ENCODE data around the gene F12. TPM values are rescaled to one million over a fixed set of nuclear protein-coding genes. Genes with fewer than 3 reads are reported as not detected.

Gene F12
- total and polyA plus RNA-seq, 2 of the 8 experiments (the other 6 are each of a cell fraction or from before 2014, with no cell fraction given): 6.5 to 7.8 TPM

GRCh38 chr5:177402271-177403043 is 6.9 kb downstream of the F12 start (continued):
- no peak for TF ChIP-seq CEBPB (IDR thresholded peaks at IDR 0.05; ENCODE audit: low read depth, low read length)
- no peak for TF ChIP-seq TEAD4 (IDR thresholded peaks at IDR 0.05; ENCODE audit: low read depth, low read length)
- TF ChIP-seq SAP30 (IDR thresholded peaks at IDR 0.05; ENCODE audit: insufficient read depth, insufficient replicate concordance, low read length): no peak
- peak; percentile 30 for TF ChIP-seq TAF7 (optimal IDR thresholded peaks at IDR 0.05; ENCODE audit: borderline replicate concordance, low read depth, low read length)
- no peak for TF ChIP-seq SUZ12 (IDR thresholded peaks at IDR 0.05; ENCODE audit: low read length)
- TF ChIP-seq, protein P1, sequence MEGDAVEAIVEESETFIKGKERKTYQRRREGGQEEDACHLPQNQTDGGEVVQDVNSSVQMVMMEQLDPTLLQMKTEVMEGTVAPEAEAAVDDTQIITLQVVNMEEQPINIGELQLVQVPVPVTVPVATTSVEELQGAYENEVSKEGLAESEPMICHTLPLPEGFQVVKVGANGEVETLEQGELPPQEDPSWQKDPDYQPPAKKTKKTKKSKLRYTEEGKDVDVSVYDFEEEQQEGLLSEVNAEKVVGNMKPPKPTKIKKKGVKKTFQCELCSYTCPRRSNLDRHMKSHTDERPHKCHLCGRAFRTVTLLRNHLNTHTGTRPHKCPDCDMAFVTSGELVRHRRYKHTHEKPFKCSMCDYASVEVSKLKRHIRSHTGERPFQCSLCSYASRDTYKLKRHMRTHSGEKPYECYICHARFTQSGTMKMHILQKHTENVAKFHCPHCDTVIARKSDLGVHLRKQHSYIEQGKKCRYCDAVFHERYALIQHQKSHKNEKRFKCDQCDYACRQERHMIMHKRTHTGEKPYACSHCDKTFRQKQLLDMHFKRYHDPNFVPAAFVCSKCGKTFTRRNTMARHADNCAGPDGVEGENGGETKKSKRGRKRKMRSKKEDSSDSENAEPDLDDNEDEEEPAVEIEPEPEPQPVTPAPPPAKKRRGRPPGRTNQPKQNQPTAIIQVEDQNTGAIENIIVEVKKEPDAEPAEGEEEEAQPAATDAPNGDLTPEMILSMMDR (IDR thresholded peaks at IDR 0.05; ENCODE audit: control extremely low read depth in 1 of 3, insufficient read depth in 1 of 3, low read depth in 1 of 3, low read length in 3 of 3): peak in 2 of 3 experiments; percentile 79 to 86; a peak in 3 of 4 replicates
- TF ChIP-seq KDM1A (IDR thresholded peaks at IDR 0.05; ENCODE audit: borderline replicate concordance, low read length): peak; percentile 53; the same call in 1 of the 2 replicates
- TF ChIP-seq SP1 (IDR thresholded peaks at IDR 0.05; ENCODE audit: low read depth, low read length): peak; percentile 35; the same call in 1 of the 2 replicates
- TF ChIP-seq YY1 (IDR thresholded peaks at IDR 0.05; ENCODE audit: low read depth, low read length): peak; percentile 72
- TF ChIP-seq BCL11A (IDR thresholded peaks at IDR 0.05; ENCODE audit: low read depth in 2 of 2, low read length in 2 of 2): no peak
- no peak for TF ChIP-seq FOSL1 (IDR thresholded peaks at IDR 0.05; ENCODE audit: insufficient read depth, low read depth, low read length)
- no peak for TF ChIP-seq BRCA1 (IDR thresholded peaks at IDR 0.05; ENCODE audit: low read depth, low read length)
- TF ChIP-seq SIN3A (conservative IDR thresholded peaks at IDR 0.05 in 1 of 2, IDR thresholded peaks at IDR 0.05 in 1 of 2; ENCODE audit: low read depth in 1 of 2, low read length in 2 of 2): peak in 1 of 2 experiments; percentile 75; a peak in 1 of 4 replicates
- TF ChIP-seq KDM5A (IDR thresholded peaks at IDR 0.05; ENCODE audit: low read length): no peak
- TF ChIP-seq SRF (IDR thresholded peaks at IDR 0.05; ENCODE audit: low read depth, low read length): no peak
- peak; percentile 59 for TF ChIP-seq RNF2 (IDR thresholded peaks at IDR 0.05; ENCODE audit: borderline replicate concordance, low read depth, low read length, missing control alignments, poor library complexity, severe bottlenecking)
- TF ChIP-seq EGR1 (IDR thresholded peaks at IDR 0.05; ENCODE audit: borderline replicate concordance, low read depth, low read length): 0 out of 2 replicates have a peak, but pooled peaks have one; percentile 3
- TF ChIP-seq CREB1 (IDR thresholded peaks at IDR 0.05): no peak
- TF ChIP-seq RAD21 (IDR thresholded peaks at IDR 0.05 in 1 of 2, conservative IDR thresholded peaks at IDR 0.05 in 1 of 2; ENCODE audit: low read depth in 2 of 2, low read length in 2 of 2): peak; percentile 51 to 60
- TF ChIP-seq GTF2F1 (IDR thresholded peaks at IDR 0.05; ENCODE audit: borderline replicate concordance, low read depth, low read length): 0 out of 2 replicates have a peak, but pooled peaks have one; percentile 30
- peak; percentile 53 for TF ChIP-seq ASH2L (IDR thresholded peaks at IDR 0.05; ENCODE audit: low read length)
